B cell (primary cell): ENCODE data around the gene HYI. TPM values are rescaled to one million over a fixed set of nuclear protein-coding genes. Genes with fewer than 3 reads are reported as not detected.

ENCODE experiments used
- ATAC-seq: fragments of 200-7000 bp; cut with Tn5 transposase; one replicate; pipeline ENCODE4 v1.10.0; 2021; ENCODE audit warnings: low read depth, mild to moderate bottlenecking, moderate number of reproducible peaks, moderate library complexity
- CTCF ChIA-PET: fragments of 350-600 bp; sonication (Branson Sonifier 250); formaldehyde crosslinking; loops from one replicate; lab custom pipeline; 2021; ENCODE audit warnings: antibody characterized with exemption, inconsistent platforms; lab: Charles Lee
- POLR2A ChIA-PET: fragments of 350-600 bp; sonication (Branson Sonifier 250); formaldehyde crosslinking; loops from one replicate; lab custom pipeline; 2021; ENCODE audit warnings: antibody characterized with exemption; lab: Charles Lee
- DNase-seq: peaks from one replicate; pipeline ENCODE4 v3.0.0; 2013
- H2AFZ ChIP-seq: 2 replicates; pipeline ENCODE4 v1.6.1; 2012; ENCODE audit warnings: mild to moderate bottlenecking, low read depth, low read length; ENCODE audit not compliant: insufficient read depth, poor library complexity, severe bottlenecking
- H3K27ac ChIP-seq, 2 donors: 1 replicate in 1 of 2; 2 replicates in 1 of 2; pipeline ENCODE4 v1.5.1; 2012 to 2013; ENCODE audit warnings: low read length in 2 of 2, mild to moderate bottlenecking in 2 of 2, moderate library complexity in 1 of 2
- H3K27me3 ChIP-seq, 4 experiments: fragments of 200-600 bp in 1 of 4; sonication (generic) in 1 of 4; replicated peaks in 1 of 4; 1 replicate in 2 of 4; 2 replicates in 2 of 4; pipeline versions ENCODE4 v1.6.1 to v1.7.0; 2013 to 2016; ENCODE audit warnings: low read length in 3 of 4, mild to moderate bottlenecking in 2 of 4, mixed read lengths in 1 of 4, moderate library complexity in 1 of 4; ENCODE audit not compliant: insufficient read depth in 4 of 4, control insufficient read depth in 3 of 4; ENCODE audit errors: control extremely low read depth in 1 of 4
- H3K36me3 ChIP-seq, 2 experiments: replicated peaks in 1 of 2; 1 replicate in 1 of 2; 2 replicates in 1 of 2; pipeline versions ENCODE4 v1.6.1 to v1.7.1; 2013; ENCODE audit warnings: low read length in 1 of 2; ENCODE audit not compliant: insufficient read depth in 2 of 2, control insufficient read depth in 1 of 2; ENCODE audit errors: control extremely low read depth in 1 of 2, extremely low read depth in 1 of 2
- H3K4me1 ChIP-seq, 2 donors: fragments of 200-600 bp in 1 of 2; sonication (generic) in 1 of 2; 1 replicate in 1 of 2; 2 replicates in 1 of 2; pipeline versions ENCODE4 v1.5.1 to v1.6.1; 2013 to 2017; ENCODE audit warnings: low read length in 2 of 2; ENCODE audit not compliant: control insufficient read depth in 2 of 2, insufficient read depth in 2 of 2
- H3K4me2 ChIP-seq: replicated peaks from 2 replicates; pipeline ENCODE3; 2012; ENCODE audit warnings: mild to moderate bottlenecking, low read depth, low read length; ENCODE audit not compliant: poor library complexity, severe bottlenecking
- H3K4me3 ChIP-seq, 5 experiments: fragments of 200-600 bp in 1 of 5; sonication (generic) in 1 of 5; 1 replicate in 3 of 5; 2 replicates in 2 of 5; pipeline versions ENCODE4 v1.5.1 to v1.7.0; 2011 to 2016; ENCODE audit warnings: low read length in 4 of 5, mild to moderate bottlenecking in 4 of 5, low read depth in 2 of 5, control low read depth in 1 of 5, moderate library complexity in 1 of 5; ENCODE audit not compliant: insufficient read depth in 1 of 5; ENCODE audit errors: control extremely low read depth in 1 of 5, extremely low read depth in 1 of 5
- H3K79me2 ChIP-seq: fragments of 200-600 bp; sonication (generic); one replicate; pipeline ENCODE4 v1.6.0; 2016; ENCODE audit warnings: low read length; ENCODE audit not compliant: control insufficient read depth, insufficient read depth
- H3K9ac ChIP-seq: fragments of 200-600 bp; sonication (generic); 2 replicates; pipeline ENCODE4 v1.6.1; 2017; ENCODE audit warnings: mild to moderate bottlenecking, low read length, moderate library complexity
- H3K9me3 ChIP-seq, 3 donors: one replicate each; pipeline versions ENCODE4 v1.6.1 to v1.7.1; 2013; ENCODE audit warnings: low read length in 2 of 3; ENCODE audit not compliant: control insufficient read depth in 2 of 3, insufficient read depth in 1 of 3; ENCODE audit errors: control extremely low read depth in 1 of 3
- H4K20me1 ChIP-seq: 2 replicates; pipeline ENCODE4 v1.6.0; 2012; ENCODE audit warnings: mild to moderate bottlenecking, low read length; ENCODE audit not compliant: insufficient read depth, control insufficient read depth, poor library complexity, severe bottlenecking
- H3K27ac Mint-ChIP-seq: one replicate; pipeline ENCODE4 v1.8.0; 2021; ENCODE audit warnings: mixed read lengths
- H3K27me3 Mint-ChIP-seq: one replicate; pipeline ENCODE4 v1.8.0; 2021; ENCODE audit warnings: mixed read lengths
- H3K4me1 Mint-ChIP-seq: one replicate; pipeline ENCODE4 v1.8.0; 2021; ENCODE audit warnings: mixed read lengths
- H3K4me3 Mint-ChIP-seq: one replicate; pipeline ENCODE4 v1.8.0; 2021; ENCODE audit warnings: mixed read lengths
- H3K9me3 Mint-ChIP-seq: one replicate; pipeline ENCODE4 v1.8.0; 2022; ENCODE audit warnings: mixed read lengths; ENCODE audit not compliant: insufficient read depth
- CTCF ChIP-seq: fragments of 200-600 bp; IDR thresholded peaks from one replicate; pipeline ENCODE4 v1.8.0; 2022; ENCODE audit warnings: antibody characterized with exemption, mild to moderate bottlenecking
- EZH2 ChIP-seq: IDR thresholded peaks from 2 replicates; pipeline ENCODE4 v1.6.1; 2012; ENCODE audit warnings: borderline replicate concordance, low read depth, mild to moderate bottlenecking, moderate library complexity, low read length; ENCODE audit not compliant: insufficient read depth, poor library complexity, severe bottlenecking
- WGBS: methylation state at CpG from one replicate; pipeline ENCODE4 v1.1.5; 2013; ENCODE audit warnings: missing lambda C conversion rate; ENCODE audit not compliant: insufficient coverage; 5-methylcytosine and 5-hydroxymethylcytosine counted together
- intact Hi-C: fragments of 100-400 bp; cut with micrococcal nuclease; formaldehyde crosslinking; loops from one replicate; pipeline ENCODE4 v1.10.0; 2022
- polyA plus RNA-seq: library from polyadenylated mRNA; depleted of rRNA; stranded (reverse); fragments of >200 nt; gene quantifications from 2 replicates; pipeline ENCODE4 v1.2.3, GENCODE V29; 2012
- total RNA-seq, 2 donors: library from RNA; stranded (reverse); fragments of 120-200 nt in 1 of 2; gene quantifications; 1 replicate in 1 of 2; 2 replicates in 1 of 2; pipeline versions ENCODE4 v1.2.3 to v1.2.4, GENCODE V29; 2013 to 2022

Gene HYI
- total and polyA plus RNA-seq, 2 donors (not counting 1 experiment from before 2014, with no cell fraction given), result 21.0 to 26.5 TPM

DNA sequence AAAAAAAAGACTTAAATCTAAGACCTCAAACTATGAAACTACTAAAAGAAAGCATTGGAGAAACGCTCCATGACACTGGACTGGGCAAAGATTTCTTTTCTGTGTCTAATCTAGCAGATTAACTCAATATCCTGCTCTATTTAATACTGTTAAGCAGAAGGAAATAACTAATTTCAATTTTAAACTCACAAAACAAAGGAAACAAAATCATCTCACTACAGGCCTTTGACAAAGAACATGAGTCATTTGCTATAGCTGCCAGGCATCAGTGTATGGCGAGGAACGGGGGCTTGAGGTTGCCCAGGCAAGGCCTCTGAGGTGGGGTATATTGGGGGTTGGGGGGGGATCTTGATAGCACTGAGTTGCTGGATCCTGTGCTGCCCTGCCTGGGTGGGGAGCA is 43.2 kb downstream of the HYI start:
- WGBS, result no CpG with 5 or more reads among the region's 3 CpGs
- intact Hi-C loops, result no loop called here
- Histone ChIP-seq H3K9me3 (no peaks in the 10 kb centered on the region), H3K4me2 (no peak overlapping the region), H3K79me2 (no peaks in the 10 kb centered on the region), H3K27me3 (no peaks in the 10 kb centered on the region), H3K36me3 (peaks cover 1 to 36% of the 10 kb centered on the region in 2 experiments), H2AFZ (no peak overlapping the region), H3K4me3 (no peak overlapping the region), H3K4me1 (no peaks in the 10 kb centered on the region), H3K9ac (no peak overlapping the region), H4K20me1 (peaks cover 5% of the 10 kb centered on the region), H3K27ac (no peak overlapping the region)
- Mint-ChIP-seq H3K4me1 (peaks cover 3% of the 10 kb centered on the region), H3K27me3 (no peaks in the 10 kb centered on the region), H3K27ac (no peak overlapping the region), H3K4me3 (no peak overlapping the region), H3K9me3 (no peaks in the 10 kb centered on the region)
- DNase-seq, result no peak
- ChIA-PET CTCF (interaction anchor here (7.9 kb wide), 1 partner anchor 182 kb away, joined by 332 read pairs; no protein-coding TSS in a partner anchor), POLR2A (interaction anchor here (0.7 kb wide), 2 partner anchors 20 to 47 kb away, joined by 4 to 5 read pairs; no protein-coding TSS in a partner anchor)
- ATAC-seq, result no peak
- TF ChIP-seq CTCF, result no peak

GRCh38 chr1:43405876-43406234 is 47.9 kb downstream of the HYI start:
- no peak for DNase-seq
- no peak for TF ChIP-seq EZH2
- no peak for TF ChIP-seq CTCF
- H3K27me3 ChIP-seq, result no peaks in the 10 kb centered on the region
- no peak overlapping the region for H2AFZ ChIP-seq
- Mint-ChIP-seq H3K4me1 (no peaks in the 10 kb centered on the region), H3K9me3 (no peaks in the 10 kb centered on the region), H3K27me3 (no peaks in the 10 kb centered on the region), H3K4me3 (no peak overlapping the region), H3K27ac (no peak overlapping the region)
- H3K9me3 ChIP-seq, result no peaks in the 10 kb centered on the region
- H4K20me1 ChIP-seq, result peaks cover 15% of the 10 kb centered on the region
- H3K4me2 ChIP-seq, result no peak overlapping the region
- CTCF ChIA-PET, result interaction anchor here (1.6 kb wide), 1 partner anchor 179 kb away, joined by 4 read pairs; no protein-coding TSS in a partner anchor
- no peak overlapping the region for H3K27ac ChIP-seq
- POLR2A ChIA-PET, result no interaction called here
- WGBS, result 100% methylated on average over 1 of the region's 2 CpGs
- no peaks in the 10 kb centered on the region for H3K4me1 ChIP-seq
- H3K36me3 ChIP-seq, result peaks cover 1 to 60% of the 10 kb centered on the region in 2 experiments
- H3K4me3 ChIP-seq, result no peak overlapping the region
- peaks cover 34% of the 10 kb centered on the region for H3K79me2 ChIP-seq
- no peak for ATAC-seq
- H3K9ac ChIP-seq, result no peak overlapping the region
- intact Hi-C loops, result loop anchor here (2.0 kb wide), 1 partner anchor 493 kb away; no protein-coding TSS in a partner anchor
